C4-2B (cell line): ENCODE results near the gene SULT1E1.

Experiments
- ZFX ChIP-seq: fragments of 450-650 bp; IDR thresholded peaks from 2 replicates; pipeline ENCODE4 v1.6.1; 2017
- TF ChIP-seq, protein P1 (sequence below): fragments of 450-650 bp; conservative IDR thresholded peaks from 2 replicates; pipeline ENCODE4 v1.5.1; 2017; ENCODE audit warnings: mild to moderate bottlenecking

- TF ChIP-seq, protein P1, sequence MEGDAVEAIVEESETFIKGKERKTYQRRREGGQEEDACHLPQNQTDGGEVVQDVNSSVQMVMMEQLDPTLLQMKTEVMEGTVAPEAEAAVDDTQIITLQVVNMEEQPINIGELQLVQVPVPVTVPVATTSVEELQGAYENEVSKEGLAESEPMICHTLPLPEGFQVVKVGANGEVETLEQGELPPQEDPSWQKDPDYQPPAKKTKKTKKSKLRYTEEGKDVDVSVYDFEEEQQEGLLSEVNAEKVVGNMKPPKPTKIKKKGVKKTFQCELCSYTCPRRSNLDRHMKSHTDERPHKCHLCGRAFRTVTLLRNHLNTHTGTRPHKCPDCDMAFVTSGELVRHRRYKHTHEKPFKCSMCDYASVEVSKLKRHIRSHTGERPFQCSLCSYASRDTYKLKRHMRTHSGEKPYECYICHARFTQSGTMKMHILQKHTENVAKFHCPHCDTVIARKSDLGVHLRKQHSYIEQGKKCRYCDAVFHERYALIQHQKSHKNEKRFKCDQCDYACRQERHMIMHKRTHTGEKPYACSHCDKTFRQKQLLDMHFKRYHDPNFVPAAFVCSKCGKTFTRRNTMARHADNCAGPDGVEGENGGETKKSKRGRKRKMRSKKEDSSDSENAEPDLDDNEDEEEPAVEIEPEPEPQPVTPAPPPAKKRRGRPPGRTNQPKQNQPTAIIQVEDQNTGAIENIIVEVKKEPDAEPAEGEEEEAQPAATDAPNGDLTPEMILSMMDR: no peak
- TF ChIP-seq ZFX: no peak
Measured at GRCh38 chr4:69829678-69830077, 30.3 kb downstream of the SULT1E1 start.
